Medulla oblongata (tissue), 1 donor: ENCODE results near the gene TNNC2.
A peak's percentile ranks its signal among the peaks of the same experiment; 100 is the strongest.

Experiments used
- DNase-seq: peaks from one replicate; pipeline ENCODE4 v3.0.0-alpha.2; 2015; ENCODE audit errors: extremely low spot score

TNNC2 gene

GRCh38 chr20:45782890-45783289, 44.2 kb downstream of the TNNC2 start:
- DNase-seq: no peak

- DNase-seq: no peak
Measured at GRCh38 chr20:45781391-45781931, 45.7 kb downstream of the TNNC2 start.

GRCh38 chr20:45780159-45780558, 47.0 kb downstream of the TNNC2 start:
- no peak for DNase-seq

GRCh38 chr20:45779011-45779915, 47.8 kb downstream of the TNNC2 start:
- DNase-seq: peak; percentile 38

GRCh38 chr20:45776931-45777330, 50.2 kb downstream of the TNNC2 start:
- no peak for DNase-seq

- DNase-seq: no peak
Measured at GRCh38 chr20:45775411-45775810, 51.7 kb downstream of the TNNC2 start.

GRCh38 chr20:45774945-45775344, 52.2 kb downstream of the TNNC2 start:
- no peak for DNase-seq
